GM10266 (cell line): Measurements from ENCODE around the gene IRF8.

ENCODE experiments used
- DNase-seq: peaks from one replicate; pipeline ENCODE4 v3.0.0; 2012; ENCODE audit errors: extremely low spot score
- CTCF ChIP-seq: IDR thresholded peaks from 2 replicates; pipeline ENCODE4 v1.5.1; 2012; ENCODE audit warnings: mild to moderate bottlenecking, low read depth; ENCODE audit not compliant: control insufficient read depth, insufficient read depth; ENCODE audit errors: missing control alignments

IRF8 gene

GRCh38 chr16:85917012-85917411 lies 18.1 kb downstream of the IRF8 start:
- no peak for DNase-seq
- peak; percentile 39 for TF ChIP-seq CTCF

- TF ChIP-seq CTCF = no peak
- no peak for DNase-seq
Measured at GRCh38 chr16:85917959-85918358, 19.0 kb downstream of the IRF8 start.

GRCh38 chr16:85918436-85918835 lies 19.5 kb downstream of the IRF8 start:
- TF ChIP-seq CTCF = no peak
- no peak for DNase-seq

- DNase-seq = no peak
- no peak for TF ChIP-seq CTCF
Measured at GRCh38 chr16:85919271-85920267, 20.6 kb downstream of the IRF8 start.

DNA sequence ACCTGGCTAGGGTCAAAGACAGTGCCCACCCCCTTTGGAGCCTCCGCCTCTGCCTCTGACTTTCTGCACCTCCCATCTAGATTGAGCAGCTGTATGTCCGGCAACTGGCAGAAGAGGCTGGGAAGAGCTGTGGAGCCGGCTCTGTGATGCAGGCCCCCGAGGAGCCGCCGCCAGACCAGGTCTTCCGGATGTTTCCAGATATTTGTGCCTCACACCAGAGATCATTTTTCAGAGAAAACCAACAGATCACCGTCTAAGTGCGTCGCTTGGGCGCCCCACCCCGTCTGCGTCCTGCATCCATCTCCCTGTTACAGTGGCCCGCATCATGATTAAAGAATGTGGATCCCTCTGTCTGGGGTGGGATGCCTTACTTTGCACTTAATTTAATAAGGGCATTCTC lies 22.1 kb downstream of the IRF8 start:
- no peak for DNase-seq
- TF ChIP-seq CTCF = no peak

DNA sequence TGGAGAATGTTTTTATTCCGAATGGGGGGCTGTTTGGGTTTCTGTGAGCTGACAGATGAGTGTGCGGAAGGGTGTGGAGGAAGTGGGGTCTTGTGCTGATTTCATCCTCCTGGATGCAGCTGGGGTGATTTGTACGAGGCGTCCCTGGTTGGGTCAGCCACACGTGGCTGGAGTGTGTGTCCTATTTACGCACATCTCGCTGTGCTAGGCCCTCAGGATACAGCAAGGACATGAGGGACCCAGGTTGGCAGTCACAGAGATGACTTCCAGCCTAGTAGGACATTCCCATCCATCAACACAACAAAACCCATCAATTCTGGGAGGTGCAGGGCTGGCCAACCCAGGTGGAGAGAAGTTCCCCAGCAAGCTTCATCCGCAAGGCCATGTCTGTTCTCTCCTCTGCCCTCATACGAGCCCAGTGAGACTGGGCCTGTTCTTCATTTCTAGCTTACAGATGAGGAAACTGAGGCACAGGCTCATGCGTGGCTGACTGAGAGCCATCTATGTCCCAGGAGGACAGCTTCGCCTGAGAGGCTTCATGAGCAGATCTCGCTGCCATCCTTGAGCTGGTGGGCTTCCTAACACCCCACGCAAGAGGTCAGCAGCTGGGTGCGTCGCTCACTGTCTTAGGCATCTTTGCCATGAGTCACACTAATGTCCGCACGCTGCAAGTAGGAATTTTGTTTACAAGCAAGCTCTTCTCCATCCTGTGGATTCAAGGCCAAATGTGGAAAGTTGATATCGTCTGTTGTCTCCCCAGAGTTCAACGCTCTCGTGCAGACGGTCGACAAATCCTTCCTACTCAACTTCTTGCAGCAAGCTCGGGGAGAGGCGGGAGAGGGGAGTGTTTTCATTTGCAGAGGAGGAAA lies 24.4 kb downstream of the IRF8 start:
- no peak for DNase-seq

More for the DNA sequence above, 24.4 kb downstream of the IRF8 start:
- TF ChIP-seq CTCF = no peak
